ENCODE measurements around the gene FBLN2. TPM values are rescaled to one million over a fixed set of nuclear protein-coding genes. Genes with fewer than 3 reads are reported as not detected.
"Not testable (repeated sequence)": the region's sequence is repeated elsewhere in the genome, so short reads cannot be mapped to it uniquely, and the experiment has no call there.

FBLN2 gene
- total and polyA plus RNA-seq, 8 donors = 1.8 to 143 (median 11.9) TPM

DNA sequence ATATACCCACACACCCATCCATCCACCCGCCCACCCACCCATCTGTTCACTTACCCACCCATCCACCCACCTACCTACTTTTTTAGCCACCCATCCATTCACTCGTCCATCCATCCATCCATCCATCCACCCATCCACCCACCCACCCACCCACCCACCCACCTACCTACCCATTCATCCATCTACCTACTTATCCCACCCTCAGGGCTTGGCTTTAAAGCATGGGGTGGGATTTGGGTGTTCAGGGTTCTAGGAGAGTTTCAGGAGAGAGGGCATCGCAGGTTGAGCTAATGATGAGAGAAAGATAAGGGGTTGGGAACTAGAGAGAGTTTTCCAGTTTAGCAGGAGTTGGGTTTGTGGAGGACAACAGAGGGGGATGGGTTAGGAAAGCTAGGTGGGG lies 9.7 kb downstream of the FBLN2 start:
- peaks cover 0 to 11% (median 0%) of the 10 kb centered on the region in 4 donors for H3K4me1 ChIP-seq
- no peak overlapping the region for H3K4me3 ChIP-seq
- no peak for TF ChIP-seq EP300 (IDR thresholded peaks at IDR 0.05)
- TF ChIP-seq POLR2AphosphoS5 (IDR thresholded peaks at IDR 0.05) = no peak
- no peak for TF ChIP-seq POLR2A (IDR thresholded peaks at IDR 0.05)
- TF ChIP-seq, protein P1, sequence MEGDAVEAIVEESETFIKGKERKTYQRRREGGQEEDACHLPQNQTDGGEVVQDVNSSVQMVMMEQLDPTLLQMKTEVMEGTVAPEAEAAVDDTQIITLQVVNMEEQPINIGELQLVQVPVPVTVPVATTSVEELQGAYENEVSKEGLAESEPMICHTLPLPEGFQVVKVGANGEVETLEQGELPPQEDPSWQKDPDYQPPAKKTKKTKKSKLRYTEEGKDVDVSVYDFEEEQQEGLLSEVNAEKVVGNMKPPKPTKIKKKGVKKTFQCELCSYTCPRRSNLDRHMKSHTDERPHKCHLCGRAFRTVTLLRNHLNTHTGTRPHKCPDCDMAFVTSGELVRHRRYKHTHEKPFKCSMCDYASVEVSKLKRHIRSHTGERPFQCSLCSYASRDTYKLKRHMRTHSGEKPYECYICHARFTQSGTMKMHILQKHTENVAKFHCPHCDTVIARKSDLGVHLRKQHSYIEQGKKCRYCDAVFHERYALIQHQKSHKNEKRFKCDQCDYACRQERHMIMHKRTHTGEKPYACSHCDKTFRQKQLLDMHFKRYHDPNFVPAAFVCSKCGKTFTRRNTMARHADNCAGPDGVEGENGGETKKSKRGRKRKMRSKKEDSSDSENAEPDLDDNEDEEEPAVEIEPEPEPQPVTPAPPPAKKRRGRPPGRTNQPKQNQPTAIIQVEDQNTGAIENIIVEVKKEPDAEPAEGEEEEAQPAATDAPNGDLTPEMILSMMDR (IDR thresholded peaks at IDR 0.05) = no peak
- H3K27ac ChIP-seq = no peak overlapping the region
- intact Hi-C loops (cut with DNase I; ENCODE audit: low total_unique reads) = no loop called here
- peaks cover 0 to 18% (median 4%) of the 10 kb centered on the region in 3 donors for H3K27me3 ChIP-seq
- H3K9me3 ChIP-seq = no peaks in the 10 kb centered on the region
- no peak for DNase-seq
- H3K36me3 ChIP-seq = no peaks in the 10 kb centered on the region
- WGBS, 5 donors = 76 to 90% (median 84%) methylated on average over 3 of the region's 3 CpGs

DNA sequence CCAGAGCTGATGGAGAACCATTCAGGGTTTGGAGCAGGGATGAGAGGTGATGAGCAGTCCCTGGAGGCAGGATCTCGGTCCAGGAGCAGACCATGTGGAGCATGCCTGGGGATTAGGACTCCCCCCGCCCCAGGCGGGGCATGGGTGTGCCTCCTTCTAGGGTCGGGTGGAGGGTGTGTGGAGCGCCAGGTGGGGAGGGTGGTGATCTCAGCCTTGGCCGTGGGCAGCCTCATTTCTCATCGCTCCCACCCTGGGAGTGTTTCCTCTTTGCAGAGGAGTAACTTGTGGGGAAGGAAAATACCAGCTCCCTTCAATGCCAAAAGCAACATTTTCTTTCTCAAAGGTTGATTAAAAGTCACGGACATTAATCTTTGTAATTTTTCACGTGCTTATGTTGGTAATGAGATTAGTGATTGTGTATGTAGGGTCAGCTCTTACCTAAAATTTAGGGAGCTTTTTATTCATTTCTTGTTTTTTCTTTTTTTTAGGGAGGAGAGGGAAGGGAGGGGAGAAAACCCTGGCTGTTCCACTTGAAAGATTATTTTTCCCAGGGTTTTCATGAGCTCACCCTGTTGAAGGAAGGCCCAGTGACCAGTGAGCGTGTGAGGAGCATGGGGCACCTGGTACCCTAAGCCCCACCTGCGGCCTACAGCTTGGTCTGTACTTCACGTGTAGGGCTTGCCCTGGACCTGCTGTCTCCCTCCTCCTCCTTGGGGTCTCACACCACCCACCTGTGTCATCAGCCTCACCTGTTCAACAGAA lies 11.0 kb downstream of the FBLN2 start:
- Histone ChIP-seq H3K27ac (peak overlapping the region in 1 of 5 donors; percentile 2), H3K36me3 (no peaks in the 10 kb centered on the region), H3K4me3 (no peak overlapping the region), H3K9me3 (no peaks in the 10 kb centered on the region), H3K27me3 (peaks cover 0 to 15% (median 4%) of the 10 kb centered on the region in 3 donors), H3K4me1 (peaks cover 0 to 10% (median 0%) of the 10 kb centered on the region in 4 donors)
- peak in 1 of 2 donors; percentile 62 for DNase-seq
- intact Hi-C loops (cut with DNase I; ENCODE audit: low total_unique reads) = no loop called here
- 38 to 54% (median 50%) methylated on average over 10 to 12 of the region's 12 CpGs for WGBS, 5 donors
- TF ChIP-seq EP300 (IDR thresholded peaks at IDR 0.05) (no peak), POLR2A (IDR thresholded peaks at IDR 0.05) (no peak)

DNA sequence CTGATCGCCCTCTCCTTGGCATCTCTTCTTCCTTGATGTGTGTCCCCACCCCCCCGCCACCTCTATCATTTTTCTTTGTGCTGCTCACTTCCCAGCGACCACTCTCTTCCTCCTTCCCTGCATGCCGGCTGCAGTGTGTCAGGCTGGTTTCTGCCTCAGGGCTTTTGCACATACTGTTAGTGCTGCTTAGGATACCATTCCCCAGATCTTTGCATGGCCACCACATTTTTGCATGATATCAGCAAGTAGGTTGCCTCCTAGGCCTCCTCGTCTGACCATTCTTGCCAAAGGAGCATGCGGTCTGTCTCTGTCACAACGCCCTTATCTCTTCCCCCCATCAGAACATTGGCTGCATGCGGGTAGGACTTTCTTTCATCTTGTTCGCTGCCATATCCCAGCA lies 12.5 kb downstream of the FBLN2 start:
- 69 to 82% (median 77%) methylated on average over 9 of the region's 9 CpGs for WGBS, 5 donors
- intact Hi-C loops (cut with DNase I; ENCODE audit: low total_unique reads) = no loop called here

DNA sequence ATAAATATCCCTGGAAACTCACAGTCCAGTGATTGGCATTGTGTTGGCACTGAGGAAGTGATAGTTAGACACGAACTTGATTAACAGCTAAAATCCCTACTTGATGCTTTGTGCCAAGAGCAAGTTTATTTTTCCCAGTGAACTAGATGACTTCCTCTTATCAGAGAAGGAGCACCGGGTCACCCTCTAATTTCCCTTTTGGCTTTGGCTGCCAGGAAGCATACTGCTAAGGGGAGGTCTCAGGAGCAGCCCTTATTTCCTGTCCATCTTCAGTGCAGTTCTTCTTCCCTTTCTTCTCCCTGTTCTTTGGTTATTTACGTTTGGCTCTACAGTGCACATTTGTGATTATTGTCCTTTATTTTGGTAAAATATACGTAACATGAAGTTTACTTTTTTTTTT lies 13.0 kb downstream of the FBLN2 start:
- DNase-seq = peak in 1 of 2 donors; percentile 26
- intact Hi-C loops (cut with DNase I; ENCODE audit: low total_unique reads) = no loop called here
- H3K36me3 ChIP-seq = no peaks in the 10 kb centered on the region
- peaks cover 0 to 7% (median 4%) of the 10 kb centered on the region in 3 donors for H3K27me3 ChIP-seq
- H3K4me3 ChIP-seq = no peak overlapping the region
- H3K27ac ChIP-seq = no peak overlapping the region
- WGBS, 5 donors = 35 to 44% (median 36%) methylated on average over 4 of the region's 4 CpGs
- H3K9me3 ChIP-seq = no peaks in the 10 kb centered on the region
- TF ChIP-seq POLR2A (IDR thresholded peaks at IDR 0.05) = no peak
- TF ChIP-seq, protein P1 (IDR thresholded peaks at IDR 0.05) = no peak
- H3K4me1 ChIP-seq = peaks cover 0 to 10% (median 0%) of the 10 kb centered on the region in 4 donors

More for the DNA sequence above, 12.5 kb downstream of the FBLN2 start:
- Histone ChIP-seq H3K4me3 (no peak overlapping the region), H3K9me3 (no peaks in the 10 kb centered on the region), H3K36me3 (no peaks in the 10 kb centered on the region), H3K27me3 (peaks cover 0 to 7% (median 4%) of the 10 kb centered on the region in 3 donors), H3K27ac (no peak overlapping the region), H3K4me1 (peaks cover 0 to 10% (median 0%) of the 10 kb centered on the region in 4 donors)
- DNase-seq = no peak
- TF ChIP-seq, protein P1 (IDR thresholded peaks at IDR 0.05) = no peak
- no peak for TF ChIP-seq EP300 (IDR thresholded peaks at IDR 0.05)
- TF ChIP-seq POLR2A (IDR thresholded peaks at IDR 0.05) = no peak
- no peak for TF ChIP-seq POLR2AphosphoS5 (IDR thresholded peaks at IDR 0.05)

DNA sequence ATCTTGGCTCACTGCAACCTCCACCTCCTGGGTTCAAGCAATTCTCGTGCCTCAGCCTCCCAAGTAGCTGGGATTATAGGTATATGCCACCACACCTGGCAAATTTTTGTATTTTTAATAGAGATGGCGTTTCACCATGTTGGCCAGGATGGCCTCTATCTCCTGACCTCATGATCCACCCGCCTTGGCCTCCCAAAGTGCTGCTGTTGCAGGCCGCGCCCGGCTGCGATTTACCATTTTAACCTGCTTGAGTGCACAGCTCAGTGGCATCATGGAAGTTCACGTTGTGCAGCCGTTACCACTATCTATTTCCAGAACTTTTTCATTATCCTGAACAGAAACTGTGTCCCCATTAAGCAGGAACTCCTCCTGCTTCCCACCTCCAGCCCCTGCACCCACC lies 13.5 kb downstream of the FBLN2 start:
- H3K36me3 ChIP-seq; H3K4me1 ChIP-seq; H3K27ac ChIP-seq; H3K4me3 ChIP-seq; DNase-seq; intact Hi-C loops (cut with DNase I; ENCODE audit: low total_unique reads); H3K27me3 ChIP-seq; H3K9me3 ChIP-seq: not testable (repeated sequence)
- WGBS, 5 donors = 84 to 93% (median 90%) methylated on average over 9 of the region's 9 CpGs
